ENCODE measurements around the gene SYVN1.

GRCh38 chr11:65131417-65131776 lies 2.9 kb downstream of the SYVN1 start:
- TF ChIP-seq RAD21 (IDR thresholded peaks at IDR 0.05; ENCODE audit: low read depth) (no peak), POLR2AphosphoS5 (IDR thresholded peaks at IDR 0.05; ENCODE audit: low read depth, low read length) (no peak), ZBTB33 (IDR thresholded peaks at IDR 0.05; ENCODE audit: extremely low read depth, insufficient replicate concordance, low read length) (no peak), JUND (IDR thresholded peaks at IDR 0.05) (no peak), ZNF274 (IDR thresholded peaks at IDR 0.05; ENCODE audit: low read depth, low read length) (no peak), POLR2A (IDR thresholded peaks at IDR 0.05; ENCODE audit: borderline replicate concordance, extremely low read depth, insufficient read depth, insufficient read length) (no peak), ELF1 (IDR thresholded peaks at IDR 0.05; ENCODE audit: borderline replicate concordance, low read depth) (no peak), EZH2phosphoT487 (IDR thresholded peaks at IDR 0.05; ENCODE audit: borderline replicate concordance) (no peak), FOSL1 (IDR thresholded peaks at IDR 0.05; ENCODE audit: low read depth) (no peak)
- TF ChIP-seq, protein P1, sequence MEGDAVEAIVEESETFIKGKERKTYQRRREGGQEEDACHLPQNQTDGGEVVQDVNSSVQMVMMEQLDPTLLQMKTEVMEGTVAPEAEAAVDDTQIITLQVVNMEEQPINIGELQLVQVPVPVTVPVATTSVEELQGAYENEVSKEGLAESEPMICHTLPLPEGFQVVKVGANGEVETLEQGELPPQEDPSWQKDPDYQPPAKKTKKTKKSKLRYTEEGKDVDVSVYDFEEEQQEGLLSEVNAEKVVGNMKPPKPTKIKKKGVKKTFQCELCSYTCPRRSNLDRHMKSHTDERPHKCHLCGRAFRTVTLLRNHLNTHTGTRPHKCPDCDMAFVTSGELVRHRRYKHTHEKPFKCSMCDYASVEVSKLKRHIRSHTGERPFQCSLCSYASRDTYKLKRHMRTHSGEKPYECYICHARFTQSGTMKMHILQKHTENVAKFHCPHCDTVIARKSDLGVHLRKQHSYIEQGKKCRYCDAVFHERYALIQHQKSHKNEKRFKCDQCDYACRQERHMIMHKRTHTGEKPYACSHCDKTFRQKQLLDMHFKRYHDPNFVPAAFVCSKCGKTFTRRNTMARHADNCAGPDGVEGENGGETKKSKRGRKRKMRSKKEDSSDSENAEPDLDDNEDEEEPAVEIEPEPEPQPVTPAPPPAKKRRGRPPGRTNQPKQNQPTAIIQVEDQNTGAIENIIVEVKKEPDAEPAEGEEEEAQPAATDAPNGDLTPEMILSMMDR (IDR thresholded peaks at IDR 0.05 in 2 of 3, conservative IDR thresholded peaks at IDR 0.05 in 1 of 3; ENCODE audit: borderline replicate concordance in 1 of 3, insufficient read depth in 1 of 3, low read depth in 2 of 3, low read length in 2 of 3): no peak
- TF ChIP-seq, protein P2, sequence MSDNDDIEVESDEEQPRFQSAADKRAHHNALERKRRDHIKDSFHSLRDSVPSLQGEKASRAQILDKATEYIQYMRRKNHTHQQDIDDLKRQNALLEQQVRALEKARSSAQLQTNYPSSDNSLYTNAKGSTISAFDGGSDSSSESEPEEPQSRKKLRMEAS (IDR thresholded peaks at IDR 0.05): no peak
- TF ChIP-seq, protein P3, sequence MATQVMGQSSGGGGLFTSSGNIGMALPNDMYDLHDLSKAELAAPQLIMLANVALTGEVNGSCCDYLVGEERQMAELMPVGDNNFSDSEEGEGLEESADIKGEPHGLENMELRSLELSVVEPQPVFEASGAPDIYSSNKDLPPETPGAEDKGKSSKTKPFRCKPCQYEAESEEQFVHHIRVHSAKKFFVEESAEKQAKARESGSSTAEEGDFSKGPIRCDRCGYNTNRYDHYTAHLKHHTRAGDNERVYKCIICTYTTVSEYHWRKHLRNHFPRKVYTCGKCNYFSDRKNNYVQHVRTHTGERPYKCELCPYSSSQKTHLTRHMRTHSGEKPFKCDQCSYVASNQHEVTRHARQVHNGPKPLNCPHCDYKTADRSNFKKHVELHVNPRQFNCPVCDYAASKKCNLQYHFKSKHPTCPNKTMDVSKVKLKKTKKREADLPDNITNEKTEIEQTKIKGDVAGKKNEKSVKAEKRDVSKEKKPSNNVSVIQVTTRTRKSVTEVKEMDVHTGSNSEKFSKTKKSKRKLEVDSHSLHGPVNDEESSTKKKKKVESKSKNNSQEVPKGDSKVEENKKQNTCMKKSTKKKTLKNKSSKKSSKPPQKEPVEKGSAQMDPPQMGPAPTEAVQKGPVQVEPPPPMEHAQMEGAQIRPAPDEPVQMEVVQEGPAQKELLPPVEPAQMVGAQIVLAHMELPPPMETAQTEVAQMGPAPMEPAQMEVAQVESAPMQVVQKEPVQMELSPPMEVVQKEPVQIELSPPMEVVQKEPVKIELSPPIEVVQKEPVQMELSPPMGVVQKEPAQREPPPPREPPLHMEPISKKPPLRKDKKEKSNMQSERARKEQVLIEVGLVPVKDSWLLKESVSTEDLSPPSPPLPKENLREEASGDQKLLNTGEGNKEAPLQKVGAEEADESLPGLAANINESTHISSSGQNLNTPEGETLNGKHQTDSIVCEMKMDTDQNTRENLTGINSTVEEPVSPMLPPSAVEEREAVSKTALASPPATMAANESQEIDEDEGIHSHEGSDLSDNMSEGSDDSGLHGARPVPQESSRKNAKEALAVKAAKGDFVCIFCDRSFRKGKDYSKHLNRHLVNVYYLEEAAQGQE (IDR thresholded peaks at IDR 0.05; ENCODE audit: low read depth): no peak
